ENCODE results near the gene MARCHF5. TPM values are rescaled to one million over a fixed set of nuclear protein-coding genes. Genes with fewer than 3 reads are reported as not detected.

MARCHF5 gene
- total and polyA plus RNA-seq, 2 donors (not counting 3 experiments of a cell fraction or from before 2014, with no cell fraction given): 23.4 to 48.0 TPM

DNA sequence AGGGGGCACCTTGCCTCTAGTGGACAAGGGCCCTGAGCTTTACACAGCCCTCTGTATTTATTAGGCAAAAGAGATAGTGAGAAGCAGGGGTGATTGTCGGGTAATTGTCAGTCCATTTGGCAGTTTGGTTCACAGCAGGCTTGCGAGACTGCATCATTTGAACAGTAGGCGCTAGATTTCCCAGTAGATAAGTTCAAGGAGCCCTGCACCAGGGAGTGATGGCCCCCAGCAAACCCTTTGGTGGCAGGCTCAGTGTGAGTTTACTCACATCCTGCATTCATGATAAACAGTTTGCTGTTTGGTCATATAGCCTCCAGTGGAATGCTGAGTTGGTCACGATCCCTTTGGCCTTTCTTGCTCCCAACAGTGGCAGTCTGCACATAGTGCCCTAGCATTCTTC lies 59.4 kb downstream of the MARCHF5 start:
- Histone ChIP-seq H3K79me2 (ENCODE audit: control insufficient read depth, insufficient read depth, low read length) (no peaks in the 10 kb centered on the region), H4K20me1 (replicated peaks; ENCODE audit: control insufficient read depth, extremely low read depth, insufficient read depth, low read length) (no peaks in the 10 kb centered on the region), H3K9me3 (replicated peaks; ENCODE audit: control insufficient read depth, insufficient read depth, low read length) (no peaks in the 10 kb centered on the region), H2AFZ (ENCODE audit: low read depth, low read length) (no peak overlapping the region), H3K9me1 (replicated peaks; ENCODE audit: control insufficient read depth, extremely low read depth, insufficient read depth, low read length) (no peaks in the 10 kb centered on the region), H3K27ac (ENCODE audit: insufficient read depth, low read depth, low read length) (no peak overlapping the region), H3K9ac (replicated peaks; ENCODE audit: extremely low read depth, insufficient read depth, low read length) (no peak overlapping the region), H3K4me2 (ENCODE audit: insufficient read depth, low read length) (no peak overlapping the region), H3K4me1 (ENCODE audit: control insufficient read depth, extremely low read depth, insufficient read depth, low read length) (no peaks in the 10 kb centered on the region), H3K36me3 (ENCODE audit: control insufficient read depth in 2 of 2, extremely low read depth in 1 of 2, insufficient read depth in 2 of 2, low read length in 2 of 2) (peaks cover 3 to 9% of the 10 kb centered on the region in 2 experiments), H3K4me3 (replicated peaks in 1 of 3; ENCODE audit: insufficient read depth in 1 of 3, low read depth in 1 of 3, low read length in 3 of 3) (no peak overlapping the region), H3K27me3 (ENCODE audit: control insufficient read depth in 2 of 2, insufficient read depth in 2 of 2, low read length in 2 of 2) (no peaks in the 10 kb centered on the region)
- intact Hi-C loops (cut with micrococcal nuclease) (no loop called here), dilution Hi-C loops (cut with MboI; ENCODE audit: extremely low pct_ligation_motif_present, low sequenced_read_pairs) (no loop called here)
- TF ChIP-seq EZH2 (IDR thresholded peaks at IDR 0.05; ENCODE audit: borderline replicate concordance, low read depth, low read length, severe bottlenecking) (no peak), POLR2A (IDR thresholded peaks at IDR 0.05; ENCODE audit: low read depth, low read length) (no peak), GATA2 (IDR thresholded peaks at IDR 0.05; ENCODE audit: insufficient read depth, insufficient read length, low read depth, low read length) (peak; percentile 24), MAX (IDR thresholded peaks at IDR 0.05; ENCODE audit: insufficient read depth, insufficient read length) (no peak)
- CTCF ChIA-PET: no interaction called here
- DNase-seq (ENCODE audit: low read depth, low spot score) (no peak), FAIRE-seq (no peak)
- no TSS peak for BruUV-seq (replicated peaks)
- POLR2A ChIA-PET: no interaction called here

- Histone ChIP-seq H3K79me2 (ENCODE audit: control insufficient read depth, insufficient read depth, low read length) (no peaks in the 10 kb centered on the region), H3K4me2 (ENCODE audit: insufficient read depth, low read length) (no peak overlapping the region), H3K4me1 (ENCODE audit: control insufficient read depth, extremely low read depth, insufficient read depth, low read length) (no peaks in the 10 kb centered on the region), H3K9ac (replicated peaks; ENCODE audit: extremely low read depth, insufficient read depth, low read length) (no peak overlapping the region), H2AFZ (ENCODE audit: low read depth, low read length) (no peak overlapping the region), H3K9me1 (replicated peaks; ENCODE audit: control insufficient read depth, extremely low read depth, insufficient read depth, low read length) (no peaks in the 10 kb centered on the region), H4K20me1 (replicated peaks; ENCODE audit: control insufficient read depth, extremely low read depth, insufficient read depth, low read length) (no peaks in the 10 kb centered on the region), H3K9me3 (replicated peaks; ENCODE audit: control insufficient read depth, insufficient read depth, low read length) (no peaks in the 10 kb centered on the region), H3K4me3 (replicated peaks in 1 of 3; ENCODE audit: insufficient read depth in 1 of 3, low read depth in 1 of 3, low read length in 3 of 3) (no peak overlapping the region), H3K27me3 (ENCODE audit: control insufficient read depth in 2 of 2, insufficient read depth in 2 of 2, low read length in 2 of 2) (no peaks in the 10 kb centered on the region), H3K36me3 (ENCODE audit: control insufficient read depth in 2 of 2, extremely low read depth in 1 of 2, insufficient read depth in 2 of 2, low read length in 2 of 2) (peaks cover 0 to 5% of the 10 kb centered on the region in 2 experiments), H3K27ac (ENCODE audit: insufficient read depth, low read depth, low read length) (no peak overlapping the region)
- no TSS peak for BruUV-seq (replicated peaks)
- CTCF ChIA-PET: no interaction called here
- DNase-seq (ENCODE audit: low read depth, low spot score) (no peak), FAIRE-seq (no peak)
- TF ChIP-seq POLR2AphosphoS5 (IDR thresholded peaks at IDR 0.05; ENCODE audit: insufficient read depth, low read depth, low read length) (no peak), GATA2 (IDR thresholded peaks at IDR 0.05; ENCODE audit: insufficient read depth, insufficient read length, low read depth, low read length) (no peak), POLR2A (IDR thresholded peaks at IDR 0.05; ENCODE audit: low read depth, low read length) (no peak), EZH2 (IDR thresholded peaks at IDR 0.05; ENCODE audit: borderline replicate concordance, low read depth, low read length, severe bottlenecking) (no peak), MAX (IDR thresholded peaks at IDR 0.05; ENCODE audit: insufficient read depth, insufficient read length) (no peak), FOS (IDR thresholded peaks at IDR 0.05; ENCODE audit: borderline replicate concordance, insufficient read depth, low read length) (no peak), MYC (IDR thresholded peaks at IDR 0.05; ENCODE audit: low read depth, low read length) (no peak)
- TF ChIP-seq, protein P1, sequence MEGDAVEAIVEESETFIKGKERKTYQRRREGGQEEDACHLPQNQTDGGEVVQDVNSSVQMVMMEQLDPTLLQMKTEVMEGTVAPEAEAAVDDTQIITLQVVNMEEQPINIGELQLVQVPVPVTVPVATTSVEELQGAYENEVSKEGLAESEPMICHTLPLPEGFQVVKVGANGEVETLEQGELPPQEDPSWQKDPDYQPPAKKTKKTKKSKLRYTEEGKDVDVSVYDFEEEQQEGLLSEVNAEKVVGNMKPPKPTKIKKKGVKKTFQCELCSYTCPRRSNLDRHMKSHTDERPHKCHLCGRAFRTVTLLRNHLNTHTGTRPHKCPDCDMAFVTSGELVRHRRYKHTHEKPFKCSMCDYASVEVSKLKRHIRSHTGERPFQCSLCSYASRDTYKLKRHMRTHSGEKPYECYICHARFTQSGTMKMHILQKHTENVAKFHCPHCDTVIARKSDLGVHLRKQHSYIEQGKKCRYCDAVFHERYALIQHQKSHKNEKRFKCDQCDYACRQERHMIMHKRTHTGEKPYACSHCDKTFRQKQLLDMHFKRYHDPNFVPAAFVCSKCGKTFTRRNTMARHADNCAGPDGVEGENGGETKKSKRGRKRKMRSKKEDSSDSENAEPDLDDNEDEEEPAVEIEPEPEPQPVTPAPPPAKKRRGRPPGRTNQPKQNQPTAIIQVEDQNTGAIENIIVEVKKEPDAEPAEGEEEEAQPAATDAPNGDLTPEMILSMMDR (IDR thresholded peaks at IDR 0.05; ENCODE audit: extremely low read depth in 1 of 2, insufficient read depth in 1 of 2, low read depth in 1 of 2, low read length in 2 of 2): no peak
- dilution Hi-C loops (cut with MboI; ENCODE audit: extremely low pct_ligation_motif_present, low sequenced_read_pairs): no loop called here
- intact Hi-C loops (cut with micrococcal nuclease): no loop called here
- POLR2A ChIA-PET: interaction anchor here (0.6 kb wide), 1 partner anchor 274 kb away, joined by 3 read pairs; no protein-coding TSS in a partner anchor
These were observed 63.6 kb downstream of the MARCHF5 start for GRCh38 chr10:92354587-92354986.

Data from endothelial cell of umbilical vein (primary cell).